ENCODE measurements around the gene L3MBTL4.

- TF ChIP-seq CTCF (IDR thresholded peaks at IDR 0.05) (no peak), POLR2A (IDR thresholded peaks at IDR 0.05) (no peak), POLR2AphosphoS5 (IDR thresholded peaks at IDR 0.05) (no peak)
These were observed 318.0 kb downstream of the L3MBTL4 start for GRCh38 chr18:6096730-6097129.
